KMS-11 (cell line): ENCODE results near the gene CAMKMT.

ENCODE experiments used
- H2AFZ ChIP-seq: fragments of 200-600 bp; sonication (generic); 2 replicates; pipeline ENCODE4 v1.6.1; 2016; ENCODE audit warnings: antibody characterized with exemption, mixed run types, low read depth
- H3K27ac ChIP-seq: fragments of 200-600 bp; sonication (generic); 2 replicates; pipeline ENCODE4 v1.6.1; 2016; ENCODE audit warnings: mild to moderate bottlenecking, mixed run types
- H3K27me3 ChIP-seq: fragments of 200-600 bp; sonication (generic); 2 replicates; pipeline ENCODE4 v1.6.1; 2017; ENCODE audit warnings: mild to moderate bottlenecking, low read depth, mixed run types, moderate library complexity; ENCODE audit not compliant: insufficient read depth
- H3K36me3 ChIP-seq: fragments of 200-600 bp; sonication (generic); 2 replicates; pipeline ENCODE4 v1.6.1; 2017; ENCODE audit warnings: mild to moderate bottlenecking, mixed run types; ENCODE audit not compliant: insufficient read depth
- H3K4me1 ChIP-seq: fragments of 200-600 bp; sonication (generic); 2 replicates; pipeline ENCODE4 v1.6.1; 2016; ENCODE audit warnings: mild to moderate bottlenecking, low read depth, mixed run types; ENCODE audit not compliant: poor library complexity, severe bottlenecking
- H3K4me2 ChIP-seq: fragments of 200-600 bp; sonication (generic); 2 replicates; pipeline ENCODE4 v1.7.0; 2016; ENCODE audit warnings: mild to moderate bottlenecking, mixed run types
- H3K4me3 ChIP-seq: fragments of 200-600 bp; sonication (generic); IDR thresholded peaks from 2 replicates; pipeline ENCODE4 v1.6.1; 2017; ENCODE audit warnings: low read depth, low read length, mixed read lengths; ENCODE audit not compliant: insufficient read depth
- H3K79me2 ChIP-seq: fragments of 200-600 bp; sonication (generic); 2 replicates; pipeline ENCODE4 v1.6.1; 2016; ENCODE audit warnings: low read depth, mixed run types; ENCODE audit not compliant: insufficient read depth
- H3K9ac ChIP-seq: fragments of 200-600 bp; sonication (generic); 2 replicates; pipeline ENCODE4 v1.6.1; 2016; ENCODE audit warnings: mild to moderate bottlenecking, mixed run types
- H4K20me1 ChIP-seq: fragments of 200-600 bp; sonication (generic); 2 replicates; pipeline ENCODE4 v1.6.1; 2016; ENCODE audit warnings: mild to moderate bottlenecking, mixed run types; ENCODE audit not compliant: insufficient read depth
- CTCF ChIP-seq: fragments of 200-600 bp; sonication (generic); conservative IDR thresholded peaks from 2 replicates; pipeline ENCODE4 v1.6.1; 2017; ENCODE audit warnings: low read depth, mild to moderate bottlenecking, antibody characterized with exemption, low read length, moderate library complexity, mixed read lengths

CAMKMT gene

GRCh38 chr2:44740678-44741077, 378.9 kb downstream of the CAMKMT start:
- H4K20me1 ChIP-seq, result no peaks in the 10 kb centered on the region
- no peak overlapping the region for H3K9ac ChIP-seq
- no peaks in the 10 kb centered on the region for H3K79me2 ChIP-seq
- H3K4me3 ChIP-seq, result no peak overlapping the region
- H2AFZ ChIP-seq, result no peak overlapping the region
- no peaks in the 10 kb centered on the region for H3K36me3 ChIP-seq
- no peak for TF ChIP-seq CTCF
- H3K27ac ChIP-seq, result no peak overlapping the region
- H3K4me2 ChIP-seq, result no peak overlapping the region
- H3K4me1 ChIP-seq, result no peaks in the 10 kb centered on the region
- no peaks in the 10 kb centered on the region for H3K27me3 ChIP-seq

GRCh38 chr2:44741507-44741906, 379.8 kb downstream of the CAMKMT start:
- Histone ChIP-seq H3K4me3 (no peak overlapping the region), H2AFZ (no peak overlapping the region), H3K9ac (no peak overlapping the region), H4K20me1 (no peaks in the 10 kb centered on the region), H3K4me2 (no peak overlapping the region), H3K27ac (no peak overlapping the region), H3K36me3 (no peaks in the 10 kb centered on the region), H3K4me1 (no peaks in the 10 kb centered on the region), H3K79me2 (no peaks in the 10 kb centered on the region), H3K27me3 (no peaks in the 10 kb centered on the region)
- no peak for TF ChIP-seq CTCF

- H3K9ac ChIP-seq, result no peak overlapping the region
- no peak overlapping the region for H3K4me3 ChIP-seq
- no peaks in the 10 kb centered on the region for H3K79me2 ChIP-seq
- H3K36me3 ChIP-seq, result no peaks in the 10 kb centered on the region
- no peak overlapping the region for H3K27ac ChIP-seq
- no peak overlapping the region for H2AFZ ChIP-seq
- TF ChIP-seq CTCF, result no peak
- H3K4me2 ChIP-seq, result no peak overlapping the region
- no peaks in the 10 kb centered on the region for H4K20me1 ChIP-seq
- H3K4me1 ChIP-seq, result no peaks in the 10 kb centered on the region
- H3K27me3 ChIP-seq, result no peaks in the 10 kb centered on the region
Observed at GRCh38 chr2:44742057-44742456, 380.3 kb downstream of the CAMKMT start.

GRCh38 chr2:44743473-44743872, 381.7 kb downstream of the CAMKMT start:
- Histone ChIP-seq H3K36me3 (no peaks in the 10 kb centered on the region), H3K4me2 (no peak overlapping the region), H3K27ac (no peak overlapping the region), H3K9ac (no peak overlapping the region), H4K20me1 (no peaks in the 10 kb centered on the region), H3K4me1 (no peaks in the 10 kb centered on the region), H2AFZ (no peak overlapping the region), H3K27me3 (no peaks in the 10 kb centered on the region), H3K79me2 (no peaks in the 10 kb centered on the region), H3K4me3 (no peak overlapping the region)
- TF ChIP-seq CTCF, result no peak
